HG03521 (cell line): ENCODE results near the gene CARD11.
"Not testable (repeated sequence)": the region's sequence is repeated elsewhere in the genome, so short reads cannot be mapped to it uniquely, and the experiment has no call there.

ENCODE experiments used
- ATAC-seq: cut with Tn5 transposase; IDR thresholded peaks from one replicate; pipeline ENCODE4 v1.9.1; 2021; ENCODE audit warnings: mild to moderate bottlenecking, moderate library complexity; ENCODE audit not compliant: unreplicated experiment

CARD11 gene

GRCh38 chr7:2928613-2929311, 114.9 kb downstream of the CARD11 start:
- ATAC-seq: no peak

DNA sequence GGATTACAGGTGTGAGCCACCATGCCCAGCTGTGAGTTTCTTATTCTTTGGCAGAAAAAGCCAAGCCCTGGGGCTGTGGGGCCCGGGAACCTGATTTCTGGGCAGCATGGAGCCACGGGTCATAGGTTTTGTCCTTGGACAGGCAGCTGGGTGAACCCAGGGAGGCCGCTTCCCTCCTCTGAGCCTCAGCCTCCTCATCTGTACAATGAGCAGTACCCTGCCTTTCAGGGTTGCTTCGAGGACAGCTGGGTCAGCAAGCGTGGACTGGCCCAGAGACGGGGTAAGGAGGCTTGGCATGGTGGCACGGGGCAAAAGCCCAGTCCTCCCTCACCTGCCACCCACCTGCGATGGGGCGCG, 115.4 kb downstream of the CARD11 start:
- ATAC-seq: no peak

DNA sequence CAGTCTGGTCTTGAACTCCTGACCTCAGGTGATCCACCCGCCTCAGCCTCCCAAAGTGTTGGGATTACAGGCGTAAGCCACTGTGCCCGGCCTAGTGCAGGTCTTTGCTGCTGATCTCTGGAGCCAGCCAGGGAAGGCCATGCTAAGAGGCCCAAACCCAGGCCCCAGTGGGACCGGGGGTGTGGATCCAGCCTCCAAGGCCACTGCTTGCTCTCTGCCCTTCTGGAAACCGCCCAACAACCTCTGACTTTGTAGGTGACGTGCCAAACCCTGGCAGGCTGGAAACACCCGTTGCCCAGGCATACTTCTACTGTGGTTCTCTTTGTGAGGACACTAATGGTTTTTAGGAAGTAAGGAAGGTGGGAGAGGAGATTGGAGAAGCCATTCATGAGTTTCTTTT, 116.1 kb downstream of the CARD11 start:
- ATAC-seq: no peak

- no peak for ATAC-seq
Measured at GRCh38 chr7:2926896-2927405, 116.7 kb downstream of the CARD11 start.

DNA sequence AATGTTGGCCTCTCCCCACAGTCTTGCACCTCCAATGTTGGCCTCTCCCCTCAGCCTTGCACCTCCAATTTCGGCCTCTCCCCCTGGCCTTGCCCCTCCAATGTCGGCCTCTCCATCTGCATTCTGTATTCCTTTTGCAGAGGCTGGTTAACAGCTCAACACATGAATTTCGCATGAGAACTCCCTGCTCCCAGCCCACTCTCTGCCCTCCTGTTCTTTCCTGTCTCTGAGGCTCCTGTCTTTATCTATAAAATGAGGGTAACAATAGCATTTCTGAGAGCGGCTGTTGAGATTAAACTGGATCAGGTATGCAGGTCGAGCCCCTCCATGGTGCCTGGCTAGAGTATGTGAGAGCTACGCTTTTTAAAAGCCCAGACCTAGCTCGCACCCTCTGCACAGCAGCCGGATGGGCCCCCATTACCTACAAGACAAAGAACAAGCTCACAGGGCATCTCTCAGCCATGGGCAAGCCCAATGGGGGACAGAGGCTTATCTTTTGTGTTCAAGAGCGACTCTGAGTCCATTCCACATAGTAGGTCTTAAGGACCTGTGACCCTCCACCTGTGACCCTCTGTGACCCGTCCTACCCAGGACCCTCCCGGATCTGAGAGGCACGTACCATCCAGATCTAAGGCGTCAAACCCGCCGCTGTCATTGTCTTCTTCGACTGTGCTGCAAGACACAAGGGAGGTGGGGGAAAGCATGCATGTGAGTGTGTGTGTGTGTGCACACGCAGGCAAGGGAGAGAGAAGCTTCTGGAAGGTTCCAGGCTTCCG, 117.4 kb downstream of the CARD11 start:
- ATAC-seq: no peak

- no peak for ATAC-seq
Measured at GRCh38 chr7:2924866-2925840, 118.5 kb downstream of the CARD11 start.

GRCh38 chr7:2923886-2924574, 119.6 kb downstream of the CARD11 start:
- no peak for ATAC-seq

DNA sequence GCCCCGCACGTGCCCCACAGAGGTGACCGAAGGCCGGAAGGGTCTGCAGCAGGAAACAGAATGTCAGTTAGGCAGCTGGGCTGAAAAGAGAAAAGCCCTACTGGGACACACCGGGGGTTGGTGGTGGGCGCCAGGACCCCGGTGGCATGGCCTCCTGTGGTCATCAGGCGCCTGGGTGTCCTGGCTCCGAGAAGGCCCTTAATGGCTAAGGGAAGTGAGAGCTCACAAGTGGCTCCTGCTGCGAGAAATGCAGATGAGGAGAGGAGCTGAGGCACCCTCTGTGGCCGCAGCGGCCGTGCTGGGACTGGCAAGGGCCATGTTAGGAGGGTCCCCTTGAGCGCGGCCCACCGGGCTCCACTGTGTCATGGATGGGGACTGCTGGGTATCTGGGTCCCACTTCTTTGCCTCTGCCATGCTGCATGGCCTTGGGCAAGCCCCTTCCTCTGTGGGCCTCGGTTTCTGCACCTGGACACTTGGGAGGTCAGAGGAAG, 120.3 kb downstream of the CARD11 start:
- ATAC-seq: no peak

GRCh38 chr7:2922866-2923265, 120.8 kb downstream of the CARD11 start:
- no peak for ATAC-seq

DNA sequence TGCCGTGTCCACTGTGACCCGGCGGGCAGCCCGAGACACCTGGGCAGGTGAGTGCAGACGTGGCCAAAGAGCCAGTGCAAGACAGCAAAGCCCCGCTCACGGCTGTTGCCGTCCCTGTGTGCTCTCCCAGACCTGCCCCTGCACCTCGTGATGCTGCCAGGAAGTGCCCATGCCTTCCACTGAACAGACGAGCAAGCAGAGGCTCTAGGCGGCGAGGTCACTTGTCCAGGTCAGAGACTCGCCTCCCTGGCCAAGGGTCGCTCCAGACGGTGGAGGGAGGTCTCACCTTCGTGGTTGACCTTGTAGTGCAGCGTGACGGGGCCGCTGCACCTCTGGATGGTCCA, 121.3 kb downstream of the CARD11 start:
- ATAC-seq: no peak

- ATAC-seq: no peak
Measured at GRCh38 chr7:2921653-2922347, 121.9 kb downstream of the CARD11 start.

GRCh38 chr7:2920956-2921652, 122.6 kb downstream of the CARD11 start:
- no peak for ATAC-seq

DNA sequence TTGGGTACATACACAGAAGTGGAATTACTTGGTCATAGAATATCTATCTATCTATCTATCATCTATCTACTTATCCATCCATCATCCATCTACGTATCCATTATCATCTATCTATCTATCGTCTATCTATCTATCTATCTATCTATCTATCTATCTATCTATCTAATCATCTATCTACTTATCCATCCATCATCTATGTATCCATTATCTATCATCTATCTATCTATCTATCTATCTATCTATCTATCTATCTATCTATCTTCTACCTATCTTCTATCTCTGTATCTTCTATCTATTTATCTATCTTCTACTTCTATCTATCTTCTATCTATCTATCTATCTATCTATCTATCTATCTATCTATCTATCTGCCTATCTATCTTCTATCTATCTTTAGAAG, 123.2 kb downstream of the CARD11 start:
- not testable (repeated sequence) for ATAC-seq

DNA sequence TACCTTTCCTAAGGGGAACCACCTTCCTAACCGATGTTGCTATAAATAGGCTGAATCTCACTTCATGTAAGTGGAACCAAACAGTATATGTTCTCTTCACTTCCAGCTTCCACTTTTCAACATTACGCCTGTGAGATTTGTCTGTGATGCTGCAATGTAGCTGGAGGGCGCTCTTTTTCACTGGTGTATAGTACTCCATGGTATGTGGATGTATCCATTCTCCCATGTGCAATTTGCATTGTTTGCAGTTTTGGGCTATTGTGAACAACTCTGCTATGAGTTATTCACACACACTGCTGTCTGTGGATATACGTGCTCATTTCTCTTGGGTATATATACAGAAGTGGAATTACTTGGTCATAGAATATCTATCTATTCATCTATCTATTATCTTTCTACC, 123.6 kb downstream of the CARD11 start:
- no peak for ATAC-seq

GRCh38 chr7:2919256-2919655, 124.4 kb downstream of the CARD11 start:
- ATAC-seq: no peak

DNA sequence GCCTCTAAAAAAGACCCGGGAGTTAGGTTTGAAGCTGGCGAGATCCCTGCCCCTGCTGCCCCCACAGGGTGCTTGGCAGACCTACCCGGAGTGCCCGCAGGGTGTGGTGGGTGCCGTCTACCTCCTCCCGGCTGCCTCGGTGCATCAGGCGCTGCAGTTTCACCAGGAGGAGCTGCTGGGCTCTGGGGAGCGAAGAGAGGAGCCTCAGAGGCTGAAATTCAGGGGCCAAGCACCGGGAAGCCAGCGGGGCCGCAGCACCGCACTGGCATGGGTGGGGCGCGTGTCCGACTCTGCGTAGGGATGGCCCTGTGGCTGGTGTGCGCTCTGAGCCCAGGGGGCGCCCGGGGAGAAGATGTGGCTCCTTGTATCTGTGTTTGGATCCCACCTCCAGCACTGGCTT, 125.3 kb downstream of the CARD11 start:
- ATAC-seq: no peak

DNA sequence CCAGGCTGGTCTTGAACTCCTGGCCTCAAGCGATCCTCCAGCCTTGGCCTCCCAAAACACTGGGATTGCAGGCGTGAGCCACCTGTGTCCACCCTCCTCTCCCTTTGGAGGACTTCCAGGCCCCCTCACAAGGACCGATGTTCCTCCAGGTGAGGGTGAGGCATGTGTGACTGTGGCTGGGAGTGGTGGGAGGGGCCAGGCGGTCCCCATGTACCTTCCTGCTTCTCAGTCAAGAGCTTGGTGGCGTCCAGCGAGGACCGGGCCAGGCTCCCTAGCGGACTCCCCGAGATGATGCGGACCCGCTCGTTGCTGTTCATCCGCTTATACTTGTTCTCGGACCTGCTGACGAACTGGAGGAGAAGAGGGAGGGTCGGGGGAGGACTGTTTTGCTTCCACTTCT, 128.6 kb downstream of the CARD11 start:
- ATAC-seq: no peak

DNA sequence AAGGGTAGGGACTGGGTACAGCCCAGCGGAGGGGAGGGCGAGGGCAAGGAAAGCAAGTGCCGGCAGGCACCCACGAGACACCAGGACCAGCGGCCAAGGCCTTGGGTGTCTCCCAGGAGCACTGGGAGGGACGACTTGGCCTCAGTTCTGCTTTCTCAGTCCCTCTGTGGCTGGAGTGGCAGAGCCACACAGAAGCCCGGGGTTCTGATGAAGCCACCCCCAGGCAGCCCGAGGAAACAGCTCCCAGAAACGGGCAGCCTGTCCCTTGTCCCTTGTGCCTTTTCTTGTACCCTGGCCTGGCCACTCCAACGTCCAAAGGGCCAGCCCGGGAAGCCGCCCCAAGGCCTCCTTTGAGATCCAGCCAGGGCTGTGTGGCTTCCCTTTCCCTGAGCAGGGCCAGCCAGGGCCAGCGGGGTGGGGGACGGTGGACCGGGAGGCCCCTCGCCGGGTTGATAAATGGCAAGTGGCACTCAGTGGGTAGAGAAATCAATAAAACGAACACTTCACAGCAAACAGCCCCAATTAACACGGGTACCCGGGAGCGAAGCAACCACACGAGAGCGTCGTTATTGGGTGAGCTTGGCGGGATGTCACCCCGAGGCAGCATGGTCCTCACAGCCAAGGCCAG, 129.8 kb downstream of the CARD11 start:
- no peak for ATAC-seq
